Fibroblast of pulmonary artery (primary cell): ENCODE results near the gene CD47.

ENCODE experiments used
- DNase-seq: peaks from one replicate; pipeline ENCODE4 v3.0.0-alpha.2; 2010; ENCODE audit warnings: low read depth
- H3K4me3 ChIP-seq: replicated peaks from 2 replicates; pipeline ENCODE4 v1.5.1; 2011; ENCODE audit warnings: low read depth, mild to moderate bottlenecking, control low read depth, low read length, moderate library complexity
- TF ChIP-seq, protein P1 (sequence below): IDR thresholded peaks from 2 replicates; pipeline ENCODE4 v1.5.1; 2011; ENCODE audit warnings: mild to moderate bottlenecking, control low read depth, low read length, inconsistent platforms; ENCODE audit errors: missing control alignments

CD47 gene

GRCh38 chr3:108091498-108092250 is 843 bp upstream of the CD47 start:
- H3K4me3 ChIP-seq = peak overlapping the region; percentile 89
- TF ChIP-seq, protein P1, sequence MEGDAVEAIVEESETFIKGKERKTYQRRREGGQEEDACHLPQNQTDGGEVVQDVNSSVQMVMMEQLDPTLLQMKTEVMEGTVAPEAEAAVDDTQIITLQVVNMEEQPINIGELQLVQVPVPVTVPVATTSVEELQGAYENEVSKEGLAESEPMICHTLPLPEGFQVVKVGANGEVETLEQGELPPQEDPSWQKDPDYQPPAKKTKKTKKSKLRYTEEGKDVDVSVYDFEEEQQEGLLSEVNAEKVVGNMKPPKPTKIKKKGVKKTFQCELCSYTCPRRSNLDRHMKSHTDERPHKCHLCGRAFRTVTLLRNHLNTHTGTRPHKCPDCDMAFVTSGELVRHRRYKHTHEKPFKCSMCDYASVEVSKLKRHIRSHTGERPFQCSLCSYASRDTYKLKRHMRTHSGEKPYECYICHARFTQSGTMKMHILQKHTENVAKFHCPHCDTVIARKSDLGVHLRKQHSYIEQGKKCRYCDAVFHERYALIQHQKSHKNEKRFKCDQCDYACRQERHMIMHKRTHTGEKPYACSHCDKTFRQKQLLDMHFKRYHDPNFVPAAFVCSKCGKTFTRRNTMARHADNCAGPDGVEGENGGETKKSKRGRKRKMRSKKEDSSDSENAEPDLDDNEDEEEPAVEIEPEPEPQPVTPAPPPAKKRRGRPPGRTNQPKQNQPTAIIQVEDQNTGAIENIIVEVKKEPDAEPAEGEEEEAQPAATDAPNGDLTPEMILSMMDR = no peak
- DNase-seq = no peak

- DNase-seq = peak; percentile 50
- peak overlapping the region; percentile 89 for H3K4me3 ChIP-seq
- TF ChIP-seq, protein P1 = no peak
Measured at GRCh38 chr3:108090049-108090700, 656 bp downstream of the CD47 start.

GRCh38 chr3:108089579-108089978 is 1.3 kb downstream of the CD47 start:
- TF ChIP-seq, protein P1 = no peak
- no peak for DNase-seq
- H3K4me3 ChIP-seq = peak overlapping the region; percentile 89

GRCh38 chr3:108088697-108089096 is 2.1 kb downstream of the CD47 start:
- peak overlapping the region; percentile 89 for H3K4me3 ChIP-seq
- no peak for DNase-seq
- TF ChIP-seq, protein P1 = no peak

DNA sequence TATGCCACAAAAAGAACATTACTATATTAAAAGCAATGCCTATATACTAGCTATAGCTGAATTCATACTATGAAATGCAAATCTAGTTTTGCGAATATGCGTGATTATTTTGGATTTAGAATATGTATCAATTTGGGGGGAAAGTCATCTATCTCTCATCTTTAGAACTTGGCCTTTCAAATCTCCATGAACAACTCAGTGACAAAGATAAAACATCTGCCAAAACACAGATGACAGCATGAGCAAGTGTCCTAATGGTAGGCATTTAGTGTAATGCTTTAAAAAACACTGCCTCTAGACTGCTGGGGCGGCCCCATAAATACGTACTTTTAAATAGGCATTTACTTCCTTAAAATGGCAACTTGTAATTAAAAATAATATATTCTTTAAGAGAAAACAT is 2.7 kb downstream of the CD47 start:
- DNase-seq = no peak
- TF ChIP-seq, protein P1 = no peak
- H3K4me3 ChIP-seq = peak overlapping the region; percentile 89

DNA sequence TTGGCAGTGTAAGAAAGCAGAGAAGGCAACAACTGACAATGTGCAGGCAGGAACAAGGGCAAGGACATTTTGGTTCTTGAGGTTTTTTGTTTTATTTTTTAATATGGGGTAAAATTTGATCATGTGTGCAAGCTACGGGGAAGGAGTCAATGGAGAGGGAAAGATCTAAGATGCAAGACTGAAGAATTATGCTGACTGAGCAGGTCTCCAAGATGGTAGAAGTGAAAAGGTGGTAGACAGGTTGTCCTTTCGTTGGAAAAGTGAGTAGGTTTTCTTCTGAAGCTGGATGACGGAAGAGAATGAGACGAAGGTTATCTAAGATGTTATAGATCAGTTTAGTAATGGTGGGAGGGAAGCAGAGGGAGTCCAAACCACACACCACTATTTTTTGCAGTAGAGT is 4.2 kb downstream of the CD47 start:
- TF ChIP-seq, protein P1 = no peak
- DNase-seq = no peak
- no peak overlapping the region for H3K4me3 ChIP-seq

DNA sequence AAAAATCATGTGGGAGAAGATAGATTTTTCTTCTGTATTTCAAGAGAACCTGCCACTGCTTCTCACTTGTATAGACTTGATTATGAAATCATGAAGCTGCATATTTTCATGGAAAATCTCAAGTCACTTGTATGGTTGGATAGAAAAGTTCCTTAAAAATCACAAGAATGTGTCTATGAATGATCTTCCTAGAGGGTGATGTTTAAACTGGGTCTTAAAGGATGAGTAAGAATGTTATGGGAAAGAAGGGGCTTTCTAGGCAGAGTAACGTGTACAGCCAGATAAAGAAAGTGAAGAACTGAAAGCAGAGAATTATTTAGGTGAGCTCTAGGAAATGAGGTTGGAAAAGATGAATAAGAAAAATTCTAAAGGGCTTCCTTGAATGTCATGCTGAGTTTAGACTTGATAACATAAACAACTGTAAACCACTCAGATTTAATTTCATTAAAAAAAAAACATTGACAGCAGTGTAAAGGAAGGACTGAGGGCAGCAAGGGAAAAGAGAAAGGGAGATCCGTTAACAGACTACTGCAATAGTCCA is 5.0 kb downstream of the CD47 start:
- no peak for DNase-seq
- no peak overlapping the region for H3K4me3 ChIP-seq
- TF ChIP-seq, protein P1 = no peak
